Measurements from ENCODE around the gene SACS. TPM values are rescaled to one million over a fixed set of nuclear protein-coding genes. Genes with fewer than 3 reads are reported as not detected.
A peak's percentile ranks its signal among the peaks of the same experiment; 100 is the strongest.

The SACS gene
- total and polyA plus RNA-seq, 2 experiments from 2014 or later = 3.2 to 29.9 TPM

- Histone ChIP-seq H3K9me3 (ENCODE audit: low read depth) (no peaks in the 10 kb centered on the region), H4K20me1 (ENCODE audit: insufficient read depth, poor library complexity, severe bottlenecking) (no peaks in the 10 kb centered on the region), H3K36me3 (replicated peaks; ENCODE audit: insufficient read depth, low read depth) (no peaks in the 10 kb centered on the region), H3K4me3 (no peak overlapping the region), H3K79me2 (no peaks in the 10 kb centered on the region), H2AFZ (peak overlapping the region; percentile 5), H3K27ac (no peak overlapping the region), H3K27me3 (no peaks in the 10 kb centered on the region), H3K4me2 (peak overlapping the region; percentile 96), H3K9me2 (replicated peaks; ENCODE audit: insufficient read depth) (no peaks in the 10 kb centered on the region), H3K4me1 (ENCODE audit: insufficient read depth) (peaks cover 17% of the 10 kb centered on the region)
- TF ChIP-seq EZH2phosphoT487 (IDR thresholded peaks at IDR 0.05; ENCODE audit: low read depth, severe bottlenecking, unreplicated experiment) (no peak), EZH2 (IDR thresholded peaks at IDR 0.05; ENCODE audit: borderline replicate concordance) (no peak)
- TF ChIP-seq, protein P1, sequence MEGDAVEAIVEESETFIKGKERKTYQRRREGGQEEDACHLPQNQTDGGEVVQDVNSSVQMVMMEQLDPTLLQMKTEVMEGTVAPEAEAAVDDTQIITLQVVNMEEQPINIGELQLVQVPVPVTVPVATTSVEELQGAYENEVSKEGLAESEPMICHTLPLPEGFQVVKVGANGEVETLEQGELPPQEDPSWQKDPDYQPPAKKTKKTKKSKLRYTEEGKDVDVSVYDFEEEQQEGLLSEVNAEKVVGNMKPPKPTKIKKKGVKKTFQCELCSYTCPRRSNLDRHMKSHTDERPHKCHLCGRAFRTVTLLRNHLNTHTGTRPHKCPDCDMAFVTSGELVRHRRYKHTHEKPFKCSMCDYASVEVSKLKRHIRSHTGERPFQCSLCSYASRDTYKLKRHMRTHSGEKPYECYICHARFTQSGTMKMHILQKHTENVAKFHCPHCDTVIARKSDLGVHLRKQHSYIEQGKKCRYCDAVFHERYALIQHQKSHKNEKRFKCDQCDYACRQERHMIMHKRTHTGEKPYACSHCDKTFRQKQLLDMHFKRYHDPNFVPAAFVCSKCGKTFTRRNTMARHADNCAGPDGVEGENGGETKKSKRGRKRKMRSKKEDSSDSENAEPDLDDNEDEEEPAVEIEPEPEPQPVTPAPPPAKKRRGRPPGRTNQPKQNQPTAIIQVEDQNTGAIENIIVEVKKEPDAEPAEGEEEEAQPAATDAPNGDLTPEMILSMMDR (IDR thresholded peaks at IDR 0.05; ENCODE audit: poor library complexity) = no peak
- DNase-seq (ENCODE audit: low spot score) = no peak
- 69% methylated on average over 14 of the region's 14 CpGs for WGBS (ENCODE audit: low lambda C conversion rate, missing lambda C conversion rate)
These were observed 33.8 kb upstream of the SACS start for GRCh38 chr13:23467048-23467931.

GRCh38 chr13:23466144-23467002, 32.9 kb upstream of the SACS start:
- H3K27ac ChIP-seq = peak overlapping the region; percentile 68

DNA sequence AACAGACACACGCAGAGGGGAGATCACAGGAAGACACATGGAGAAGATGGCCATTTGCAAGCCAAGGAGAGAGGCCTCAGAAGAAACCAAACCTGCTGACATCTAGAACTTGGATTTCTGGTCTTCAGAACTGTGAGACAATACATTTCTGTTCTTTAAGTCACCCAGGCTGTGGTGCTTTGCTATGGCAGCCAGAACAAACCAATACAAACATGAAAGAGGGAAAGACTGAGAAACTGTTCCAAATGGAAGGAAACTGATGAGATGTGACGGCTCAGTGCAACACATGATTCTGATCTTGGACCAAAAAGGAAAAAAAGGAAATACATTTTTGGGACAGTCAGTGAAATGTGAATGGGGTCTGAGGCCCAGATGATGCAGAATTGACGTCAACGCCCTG, 30.2 kb upstream of the SACS start:
- H3K36me3 ChIP-seq (replicated peaks; ENCODE audit: insufficient read depth, low read depth) = no peaks in the 10 kb centered on the region
- no peaks in the 10 kb centered on the region for H4K20me1 ChIP-seq (ENCODE audit: insufficient read depth, poor library complexity, severe bottlenecking)
- H3K4me2 ChIP-seq = no peak overlapping the region
- H3K4me1 ChIP-seq (ENCODE audit: insufficient read depth) = peaks cover 8% of the 10 kb centered on the region
- no peak for DNase-seq (ENCODE audit: low spot score)
- H3K9me2 ChIP-seq (replicated peaks; ENCODE audit: insufficient read depth) = no peaks in the 10 kb centered on the region
- TF ChIP-seq, protein P1 (IDR thresholded peaks at IDR 0.05; ENCODE audit: poor library complexity) = no peak
- TF ChIP-seq EZH2 (IDR thresholded peaks at IDR 0.05; ENCODE audit: borderline replicate concordance) = no peak
- no peak for TF ChIP-seq EZH2phosphoT487 (IDR thresholded peaks at IDR 0.05; ENCODE audit: low read depth, severe bottlenecking, unreplicated experiment)
- no peaks in the 10 kb centered on the region for H3K9me3 ChIP-seq (ENCODE audit: low read depth)
- H3K27ac ChIP-seq = no peak overlapping the region
- H3K4me3 ChIP-seq = no peak overlapping the region
- 98% methylated on average over 4 of the region's 4 CpGs for WGBS (ENCODE audit: low lambda C conversion rate, missing lambda C conversion rate)
- no peak overlapping the region for H2AFZ ChIP-seq
- H3K27me3 ChIP-seq = no peaks in the 10 kb centered on the region
- no peaks in the 10 kb centered on the region for H3K79me2 ChIP-seq

More at GRCh38 chr13:23466144-23467002, 32.9 kb upstream of the SACS start:
- no peaks in the 10 kb centered on the region for H3K36me3 ChIP-seq (replicated peaks; ENCODE audit: insufficient read depth, low read depth)
- H3K79me2 ChIP-seq = no peaks in the 10 kb centered on the region
- 3% methylated on average over 54 of the region's 64 CpGs for WGBS (ENCODE audit: low lambda C conversion rate, missing lambda C conversion rate)
- no peaks in the 10 kb centered on the region for H3K27me3 ChIP-seq
- H3K9me2 ChIP-seq (replicated peaks; ENCODE audit: insufficient read depth) = no peaks in the 10 kb centered on the region
- H4K20me1 ChIP-seq (ENCODE audit: insufficient read depth, poor library complexity, severe bottlenecking) = no peaks in the 10 kb centered on the region
- H3K4me1 ChIP-seq (ENCODE audit: insufficient read depth) = peaks cover 17% of the 10 kb centered on the region
- DNase-seq (ENCODE audit: low spot score) = peak; percentile 83
- no peaks in the 10 kb centered on the region for H3K9me3 ChIP-seq (ENCODE audit: low read depth)
- H3K4me3 ChIP-seq = peak overlapping the region; percentile 50
- TF ChIP-seq EZH2 (IDR thresholded peaks at IDR 0.05; ENCODE audit: borderline replicate concordance) = no peak
- TF ChIP-seq, protein P1 (IDR thresholded peaks at IDR 0.05; ENCODE audit: poor library complexity) = peak; percentile 77
- peak overlapping the region; percentile 96 for H3K4me2 ChIP-seq
- peak overlapping the region; percentile 81 for H2AFZ ChIP-seq

Measured in hepatocyte (in vitro differentiated cells).